D721Med (cell line): Measurements from ENCODE around the gene ENKD1.

ENCODE experiments used
- DNase-seq: peaks from one replicate; pipeline ENCODE4 v3.0.0; 2011; ENCODE audit warnings: low spot score; ENCODE audit not compliant: insufficient read length
- FAIRE-seq: peaks from 2 replicates; lab custom pipeline; 2011; peaks lifted over from hg19 to GRCh38; lab: Jason Lieb, UNC
- TF ChIP-seq, protein P1 (sequence below): IDR thresholded peaks from 2 replicates; pipeline ENCODE4 v1.5.1; 2012; ENCODE audit warnings: mild to moderate bottlenecking, control low read depth; ENCODE audit not compliant: insufficient read depth; ENCODE audit errors: missing control alignments

ENKD1 gene

DNA sequence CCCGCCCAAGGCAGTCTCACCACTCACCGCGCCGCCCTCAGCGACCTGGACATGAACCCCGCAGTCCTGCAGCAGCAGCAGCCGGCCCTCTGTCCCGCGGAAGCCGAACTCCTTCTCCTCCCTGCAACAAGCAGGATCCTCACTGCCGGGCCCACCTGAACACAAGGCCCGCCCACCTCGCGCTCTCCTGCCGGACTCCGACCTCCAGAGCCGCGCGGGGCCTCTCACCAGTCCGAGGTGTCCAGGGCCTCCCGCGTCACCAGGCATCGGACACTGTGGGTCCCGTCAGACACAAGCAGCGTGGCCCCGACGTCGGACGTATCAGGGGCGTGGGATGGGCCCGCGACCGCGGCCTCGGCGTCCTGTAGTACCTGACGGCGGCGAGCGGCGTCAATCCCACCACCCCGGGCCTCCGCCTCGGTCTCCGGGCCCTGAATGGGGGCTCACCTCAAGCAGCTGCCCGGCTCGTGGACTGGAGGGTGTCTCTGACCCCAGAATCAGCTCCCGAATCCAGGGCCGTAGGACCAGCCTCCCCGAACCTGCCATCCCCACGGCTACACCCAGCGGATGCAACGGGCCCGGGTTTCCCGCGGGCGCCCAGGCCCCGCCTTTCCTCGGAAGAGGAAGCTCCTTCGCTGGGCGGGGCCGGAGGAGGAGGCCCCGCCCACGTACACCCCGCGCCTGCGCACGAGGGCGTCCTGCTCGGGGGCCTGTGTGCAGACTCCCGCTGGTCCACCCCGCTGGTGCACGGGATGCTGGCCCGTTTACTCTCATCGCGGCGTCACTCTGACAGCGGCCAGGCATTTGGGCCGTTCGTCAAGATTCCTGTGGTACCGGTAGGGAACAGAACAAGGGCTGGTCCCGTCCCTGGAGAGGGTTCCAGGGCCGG lies 6.6 kb downstream of the ENKD1 start, which contains the start of gene ACD:
TSS of gene ACD (minus strand) at position 586 of the 889 bp plus-strand sequence. CDS start at position 546, 40 bp downstream.
- FAIRE-seq (no peak), DNase-seq (peak; percentile 92)
- TF ChIP-seq, protein P1, sequence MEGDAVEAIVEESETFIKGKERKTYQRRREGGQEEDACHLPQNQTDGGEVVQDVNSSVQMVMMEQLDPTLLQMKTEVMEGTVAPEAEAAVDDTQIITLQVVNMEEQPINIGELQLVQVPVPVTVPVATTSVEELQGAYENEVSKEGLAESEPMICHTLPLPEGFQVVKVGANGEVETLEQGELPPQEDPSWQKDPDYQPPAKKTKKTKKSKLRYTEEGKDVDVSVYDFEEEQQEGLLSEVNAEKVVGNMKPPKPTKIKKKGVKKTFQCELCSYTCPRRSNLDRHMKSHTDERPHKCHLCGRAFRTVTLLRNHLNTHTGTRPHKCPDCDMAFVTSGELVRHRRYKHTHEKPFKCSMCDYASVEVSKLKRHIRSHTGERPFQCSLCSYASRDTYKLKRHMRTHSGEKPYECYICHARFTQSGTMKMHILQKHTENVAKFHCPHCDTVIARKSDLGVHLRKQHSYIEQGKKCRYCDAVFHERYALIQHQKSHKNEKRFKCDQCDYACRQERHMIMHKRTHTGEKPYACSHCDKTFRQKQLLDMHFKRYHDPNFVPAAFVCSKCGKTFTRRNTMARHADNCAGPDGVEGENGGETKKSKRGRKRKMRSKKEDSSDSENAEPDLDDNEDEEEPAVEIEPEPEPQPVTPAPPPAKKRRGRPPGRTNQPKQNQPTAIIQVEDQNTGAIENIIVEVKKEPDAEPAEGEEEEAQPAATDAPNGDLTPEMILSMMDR: no peak

DNA sequence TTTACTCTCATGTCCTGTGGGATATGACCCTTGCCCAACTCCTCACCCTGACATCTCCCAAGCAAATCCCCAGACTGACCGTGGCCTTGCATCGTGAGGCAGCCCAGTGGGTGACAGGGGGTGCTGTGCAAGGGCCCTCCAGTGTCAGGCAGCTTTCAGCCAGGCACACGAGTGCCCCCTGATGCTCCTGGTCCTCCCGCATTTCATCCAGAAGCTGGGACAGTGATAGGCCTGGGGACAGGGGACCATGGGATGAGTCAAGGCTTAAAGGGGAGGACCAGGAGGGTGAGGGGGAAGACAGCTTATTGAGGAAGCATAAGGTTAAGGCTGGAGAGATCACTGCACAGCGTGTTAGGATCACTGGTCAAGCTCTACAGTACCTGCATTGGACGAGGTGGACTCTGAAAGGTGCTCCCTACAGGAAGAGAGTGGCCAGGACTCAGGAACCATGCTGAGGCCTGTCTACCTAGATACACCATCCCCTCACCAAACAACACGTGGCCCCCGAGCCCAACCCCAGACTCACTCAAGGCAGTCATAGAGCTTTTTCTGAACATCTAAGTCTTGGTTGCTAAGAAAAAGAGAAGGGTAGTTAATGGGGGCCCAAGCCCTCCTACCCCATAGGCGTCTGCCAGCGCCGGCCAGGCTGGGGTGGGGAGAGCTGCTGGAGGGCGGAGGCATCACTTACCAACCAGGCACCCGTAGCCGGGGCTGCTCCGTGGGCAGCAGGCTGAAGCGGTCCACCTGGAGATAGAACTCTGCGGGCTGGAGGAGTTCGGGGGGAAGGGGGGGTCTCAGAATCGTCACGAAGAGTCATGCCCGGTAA lies 7.5 kb downstream of the ENKD1 start:
- DNase-seq (no peak), FAIRE-seq (no peak)
- TF ChIP-seq, protein P1: no peak

DNA sequence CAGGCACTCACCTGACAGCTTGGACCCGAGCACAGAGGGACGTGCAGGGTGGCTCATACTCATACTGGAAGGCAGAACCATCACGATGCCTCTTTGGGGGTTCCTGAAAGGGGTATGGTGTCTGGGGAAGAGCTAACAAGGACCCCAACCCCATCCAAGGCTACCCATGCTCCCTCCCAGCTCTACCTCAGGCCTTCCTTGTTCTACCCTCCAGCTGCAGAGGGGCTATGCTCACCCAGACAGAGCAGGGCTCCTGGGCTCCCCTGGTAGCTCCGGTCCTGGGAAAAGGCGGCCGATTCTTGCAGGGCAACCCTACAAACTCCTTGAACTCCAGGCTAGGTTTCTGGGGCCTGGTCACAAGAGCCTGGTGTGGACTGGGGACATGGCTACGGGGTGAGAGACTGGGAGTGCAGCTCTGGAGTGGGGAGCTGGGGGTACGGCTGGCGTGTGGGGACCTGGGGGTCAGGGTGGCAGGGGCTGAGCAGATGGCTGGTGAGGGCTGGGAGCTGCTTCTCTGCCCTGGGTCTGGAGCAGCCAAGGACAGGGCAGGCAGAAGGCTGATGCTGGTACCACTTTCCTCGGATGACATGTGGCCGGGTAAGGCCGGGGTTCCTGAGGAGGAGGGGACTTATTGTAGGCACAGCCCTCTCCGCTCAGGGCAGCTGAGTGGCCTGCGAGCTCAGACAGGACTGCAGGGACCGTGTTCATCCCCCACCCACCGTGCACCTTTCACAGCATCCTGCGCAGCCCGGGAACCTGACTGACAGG lies 8.6 kb downstream of the ENKD1 start:
- DNase-seq (no peak), FAIRE-seq (no peak)
- TF ChIP-seq, protein P1: no peak

DNA sequence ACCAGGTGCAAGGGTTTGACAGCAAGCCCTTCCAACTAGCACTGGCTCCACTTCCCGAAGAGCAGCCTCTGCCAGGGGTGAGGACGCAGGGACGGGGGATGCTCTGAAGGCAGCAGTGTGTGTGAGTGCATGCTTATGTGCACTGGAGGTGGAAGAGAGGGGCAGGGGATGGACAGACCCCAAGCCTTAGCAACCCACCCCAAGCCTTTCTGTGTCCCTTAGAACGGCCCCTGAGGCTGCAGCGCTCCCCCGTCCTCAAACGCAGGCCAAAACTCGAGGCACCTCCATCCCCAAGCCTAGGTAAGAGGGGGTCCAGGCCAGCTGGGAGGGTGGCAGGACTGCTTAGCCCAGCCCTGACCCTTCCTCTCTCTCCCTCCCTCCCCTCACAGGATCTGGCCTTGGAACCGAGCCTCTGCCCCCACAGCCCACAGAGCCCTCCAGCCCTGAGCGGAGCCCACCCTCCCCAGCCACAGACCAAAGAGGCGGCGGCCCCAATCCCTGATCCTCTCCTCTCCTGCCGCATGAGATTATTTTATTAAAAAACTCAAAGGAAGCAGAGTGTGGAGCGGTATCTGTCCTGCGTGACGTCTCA lies 9.4 kb downstream of the ENKD1 start:
- DNase-seq (no peak), FAIRE-seq (no peak)
- TF ChIP-seq, protein P1: no peak

DNA sequence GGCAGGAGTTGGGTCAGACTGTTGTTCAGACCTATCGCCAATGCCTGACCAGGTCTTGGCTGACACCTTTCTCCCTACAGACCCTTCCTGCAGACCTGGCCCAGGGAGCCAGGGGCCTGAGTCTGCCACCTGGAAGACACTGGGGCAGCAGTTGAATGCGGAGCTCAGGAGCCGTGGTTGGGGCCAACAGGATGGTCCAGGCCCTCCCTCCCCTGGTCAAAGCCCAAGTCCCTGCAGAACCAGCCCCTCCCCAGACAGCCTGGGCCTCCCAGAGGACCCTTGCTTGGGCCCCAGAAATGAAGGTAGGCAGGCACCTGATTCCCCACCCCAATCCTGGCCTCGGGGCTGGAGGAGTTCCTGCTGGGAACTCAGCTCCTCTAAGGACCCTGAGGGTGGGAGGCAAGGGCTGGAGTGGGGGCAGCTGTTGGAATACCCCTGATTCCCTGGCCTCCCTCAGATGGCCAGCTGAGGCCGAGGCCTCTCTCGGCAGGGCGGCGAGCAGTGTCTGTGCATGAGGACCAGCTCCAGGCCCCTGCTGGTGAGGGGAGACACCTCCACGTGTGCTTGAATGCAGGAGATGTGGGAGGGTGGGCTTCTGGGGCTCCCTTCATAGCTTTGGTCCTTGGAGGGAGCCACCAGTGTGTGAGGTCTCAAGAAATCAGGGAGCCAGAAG lies 10.1 kb downstream of the ENKD1 start:
- TF ChIP-seq, protein P1: no peak

DNA sequence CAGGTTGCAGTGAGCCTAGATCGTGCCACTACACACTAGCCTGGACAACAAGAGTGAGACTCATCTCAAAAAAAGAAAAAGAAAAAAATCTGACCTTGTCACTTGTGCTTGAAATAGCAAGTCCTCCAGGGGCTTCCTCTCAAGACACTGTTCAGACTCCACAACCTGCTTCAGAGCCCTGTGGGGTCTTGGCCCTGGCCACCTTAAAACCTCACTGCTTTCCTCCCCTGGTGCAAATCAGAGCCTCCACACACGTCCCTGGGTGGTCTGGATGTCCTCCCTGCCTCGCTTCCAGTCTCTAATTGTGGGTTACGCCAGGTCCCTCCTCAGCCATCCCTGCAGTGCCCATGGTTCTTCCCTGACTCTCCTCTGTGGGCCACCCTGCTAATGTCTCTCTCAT lies 11.2 kb downstream of the ENKD1 start:
- FAIRE-seq (no peak), DNase-seq (no peak)
- TF ChIP-seq, protein P1: no peak

More for the DNA sequence above, 10.1 kb downstream of the ENKD1 start:
- FAIRE-seq (no peak), DNase-seq (no peak)
